ENCODE measurements around the gene TMEM240.
"Not testable (repeated sequence)": the region's sequence is repeated elsewhere in the genome, so short reads cannot be mapped to it uniquely, and the experiment has no call there.

The TMEM240 gene

GRCh38 chr1:1484976-1485750 lies 55.3 kb downstream of the TMEM240 start:
- peaks cover 0 to 87% (median 57%) of the 10 kb centered on the region in 5 donors for H3K36me3 ChIP-seq (ENCODE audit: control insufficient read depth in 5 of 5, insufficient read depth in 5 of 5, low read length in 5 of 5)
- not testable (repeated sequence) for H3K9me3 ChIP-seq (ENCODE audit: control insufficient read depth in 5 of 5, low read length in 5 of 5); H3K27ac ChIP-seq (ENCODE audit: low read depth, low read length); H3K4me1 ChIP-seq (ENCODE audit: control insufficient read depth in 5 of 5, insufficient read depth in 5 of 5, low read length in 5 of 5); H3K4me3 ChIP-seq (ENCODE audit: low read depth in 1 of 5, low read length in 5 of 5); H3K27me3 ChIP-seq (ENCODE audit: control insufficient read depth in 5 of 5, insufficient read depth in 4 of 5, low read length in 5 of 5); H3K9ac ChIP-seq (ENCODE audit: low read length in 5 of 5)

Measured in subcutaneous abdominal adipose tissue (tissue), 5 donors.